ENCODE results near the gene GRAP.

GRCh38 chr17:18978050-18978449 lies 68.7 kb downstream of the GRAP start:
- no peak for TF ChIP-seq POLR2AphosphoS5 (IDR thresholded peaks at IDR 0.05; ENCODE audit: low read depth)
- no peak for TF ChIP-seq CTCF (IDR thresholded peaks at IDR 0.05; ENCODE audit: insufficient read depth, low read length)
- no peak for TF ChIP-seq REST (IDR thresholded peaks at IDR 0.05; ENCODE audit: insufficient replicate concordance, low read depth)
